Activated naive CD4-positive, alpha-beta T cell (primary cell): ENCODE results near the gene GRID2.

ENCODE experiments used
- DNase-seq, 4 experiments: peaks; one replicate each; lab custom pipeline; 2025; lab: John Stamatoyannopoulos, UW

Gene GRID2

DNA sequence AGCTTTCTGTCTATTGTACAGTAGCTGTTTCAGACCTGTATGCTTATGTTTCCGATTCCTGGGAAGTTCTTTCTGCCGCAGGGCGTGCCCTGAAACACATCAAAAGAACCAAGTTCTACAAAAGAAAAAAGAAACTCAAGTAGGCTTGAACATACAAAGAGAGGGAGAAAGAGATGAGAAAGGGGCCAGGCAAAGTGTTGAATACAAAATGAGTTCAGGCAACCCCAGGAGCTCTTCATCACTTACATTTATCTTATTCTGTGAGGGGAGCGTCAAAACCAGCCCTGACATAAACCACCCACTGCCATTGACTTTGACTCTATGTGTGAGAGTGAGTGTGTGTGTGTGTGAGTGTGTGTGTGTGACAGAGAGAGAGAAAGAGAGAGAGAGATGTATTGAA, 1498.3 kb downstream of the GRID2 start:
- no peak for DNase-seq

GRCh38 chr4:93809773-93810172, 1506.0 kb downstream of the GRID2 start:
- DNase-seq = no peak

GRCh38 chr4:93810340-93810992, 1506.7 kb downstream of the GRID2 start:
- no peak for DNase-seq

GRCh38 chr4:93813092-93813491, 1509.3 kb downstream of the GRID2 start:
- no peak for DNase-seq

- no peak for DNase-seq
These were observed 1510.4 kb downstream of the GRID2 start for GRCh38 chr4:93814141-93814540.

DNA sequence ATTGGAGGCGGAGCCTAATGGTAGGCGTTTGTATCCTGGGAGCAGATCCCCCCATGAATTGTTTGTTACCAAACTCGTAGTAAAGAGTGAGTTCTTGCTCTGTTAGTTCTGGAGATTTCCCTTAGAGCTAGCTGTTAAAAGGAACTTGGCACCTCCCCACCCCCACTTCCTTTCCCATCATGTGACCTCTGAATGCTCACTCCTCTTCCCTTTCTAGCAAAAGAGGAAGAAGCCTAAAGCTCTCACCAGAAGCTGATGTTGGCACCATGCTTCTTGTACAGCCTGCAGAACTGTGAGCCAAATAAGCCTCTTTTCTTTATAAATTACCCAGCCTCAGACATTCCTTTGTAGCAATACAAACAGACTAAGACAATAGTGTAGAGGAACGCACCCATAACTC, 1511.0 kb downstream of the GRID2 start:
- no peak for DNase-seq
